ENCODE results near the gene EFCAB7. TPM values are rescaled to one million over a fixed set of nuclear protein-coding genes. Genes with fewer than 3 reads are reported as not detected.

EFCAB7 gene
- total RNA-seq, 2 donors from 2014 or later, result 9.8 to 11.6 TPM

DNA sequence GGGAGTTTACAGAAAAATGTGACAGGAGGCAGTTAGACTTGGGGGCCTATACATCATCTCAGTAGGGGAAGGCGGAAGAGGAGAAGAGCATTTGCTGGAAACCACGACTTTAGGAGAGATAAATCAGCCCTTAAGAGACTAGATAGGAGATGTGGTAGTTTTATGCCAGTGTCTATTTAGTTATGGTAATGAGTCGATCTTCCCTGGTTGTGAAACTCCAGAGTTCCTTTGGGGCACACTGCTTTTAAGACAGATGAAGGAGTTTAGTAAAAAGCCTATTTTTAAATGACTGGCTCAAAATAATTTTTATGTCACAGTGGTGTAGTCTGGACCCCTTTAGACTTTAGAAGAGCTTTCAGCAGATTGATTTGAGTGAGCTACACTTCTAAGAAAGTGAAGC, 77.7 kb downstream of the EFCAB7 start:
- TF ChIP-seq POLR2A (IDR thresholded peaks at IDR 0.05), result no peak
- no peak for TF ChIP-seq POLR2AphosphoS5 (IDR thresholded peaks at IDR 0.05)
- TF ChIP-seq, protein P1, sequence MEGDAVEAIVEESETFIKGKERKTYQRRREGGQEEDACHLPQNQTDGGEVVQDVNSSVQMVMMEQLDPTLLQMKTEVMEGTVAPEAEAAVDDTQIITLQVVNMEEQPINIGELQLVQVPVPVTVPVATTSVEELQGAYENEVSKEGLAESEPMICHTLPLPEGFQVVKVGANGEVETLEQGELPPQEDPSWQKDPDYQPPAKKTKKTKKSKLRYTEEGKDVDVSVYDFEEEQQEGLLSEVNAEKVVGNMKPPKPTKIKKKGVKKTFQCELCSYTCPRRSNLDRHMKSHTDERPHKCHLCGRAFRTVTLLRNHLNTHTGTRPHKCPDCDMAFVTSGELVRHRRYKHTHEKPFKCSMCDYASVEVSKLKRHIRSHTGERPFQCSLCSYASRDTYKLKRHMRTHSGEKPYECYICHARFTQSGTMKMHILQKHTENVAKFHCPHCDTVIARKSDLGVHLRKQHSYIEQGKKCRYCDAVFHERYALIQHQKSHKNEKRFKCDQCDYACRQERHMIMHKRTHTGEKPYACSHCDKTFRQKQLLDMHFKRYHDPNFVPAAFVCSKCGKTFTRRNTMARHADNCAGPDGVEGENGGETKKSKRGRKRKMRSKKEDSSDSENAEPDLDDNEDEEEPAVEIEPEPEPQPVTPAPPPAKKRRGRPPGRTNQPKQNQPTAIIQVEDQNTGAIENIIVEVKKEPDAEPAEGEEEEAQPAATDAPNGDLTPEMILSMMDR (IDR thresholded peaks at IDR 0.05), result no peak

DNA sequence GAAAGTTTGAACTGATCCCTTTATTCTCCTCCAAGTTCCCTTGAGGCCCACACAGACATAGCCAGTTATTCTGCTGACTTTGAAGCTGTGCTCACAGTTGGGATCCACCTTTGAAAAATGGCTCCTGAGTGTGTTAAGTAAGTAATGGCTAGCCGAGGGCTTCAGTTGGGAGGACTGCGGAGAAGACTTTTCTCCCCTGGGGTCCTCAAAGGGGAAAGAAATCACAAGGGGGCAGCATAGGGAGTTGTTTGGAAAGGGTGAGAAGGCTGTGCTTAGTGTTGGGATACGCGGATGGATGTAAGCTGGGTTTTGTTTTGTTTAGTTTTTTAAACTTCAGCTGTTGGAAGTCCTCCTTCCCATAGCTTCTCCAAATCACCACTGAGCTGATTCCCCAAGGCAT, 78.1 kb downstream of the EFCAB7 start:
- Histone ChIP-seq H3K4me1 (replicated peaks) (no peaks in the 10 kb centered on the region), H3K9me3 (no peaks in the 10 kb centered on the region), H3K4me3 (no peak overlapping the region), H3K27ac (no peak overlapping the region), H3K27me3 (replicated peaks; ENCODE audit: insufficient read depth) (no peaks in the 10 kb centered on the region), H3K36me3 (no peaks in the 10 kb centered on the region)
- TF ChIP-seq, protein P1 (IDR thresholded peaks at IDR 0.05), result no peak
- TF ChIP-seq POLR2A (IDR thresholded peaks at IDR 0.05) (no peak), POLR2AphosphoS5 (IDR thresholded peaks at IDR 0.05) (no peak)
- intact Hi-C loops (cut with DNase I), result no loop called here
- WGBS, result 84% methylated on average over 4 of the region's 4 CpGs
- no peak for DNase-seq (ENCODE audit: low spot score)

More for the DNA sequence above, 77.7 kb downstream of the EFCAB7 start:
- Histone ChIP-seq H3K27ac (no peak overlapping the region), H3K36me3 (no peaks in the 10 kb centered on the region), H3K4me1 (replicated peaks) (no peaks in the 10 kb centered on the region), H3K9me3 (no peaks in the 10 kb centered on the region), H3K4me3 (no peak overlapping the region), H3K27me3 (replicated peaks; ENCODE audit: insufficient read depth) (no peaks in the 10 kb centered on the region)
- 81% methylated on average over 3 of the region's 3 CpGs for WGBS
- intact Hi-C loops (cut with DNase I), result no loop called here
- DNase-seq (ENCODE audit: low spot score), result no peak

DNA sequence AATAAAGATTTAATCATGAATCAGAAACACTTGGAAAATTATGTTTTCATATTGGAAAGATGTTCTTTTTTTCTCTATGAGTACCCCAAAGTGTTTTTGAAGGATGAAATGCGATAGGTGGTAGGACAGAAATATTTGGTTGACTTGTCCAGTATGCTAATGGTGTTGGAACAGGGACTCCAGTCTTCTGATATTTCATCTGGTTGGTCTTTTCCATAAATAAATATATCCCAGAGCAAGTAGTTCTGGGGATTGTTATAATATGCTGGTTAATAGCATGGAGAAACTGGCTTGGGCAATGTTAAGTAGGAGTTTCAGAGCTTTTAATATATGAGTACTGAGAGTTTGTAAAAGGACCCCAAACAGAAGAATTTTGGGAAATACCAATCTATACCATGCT, 78.6 kb downstream of the EFCAB7 start:
- H3K36me3 ChIP-seq, result no peaks in the 10 kb centered on the region
- H3K9me3 ChIP-seq, result no peaks in the 10 kb centered on the region
- H3K27ac ChIP-seq, result no peak overlapping the region
- TF ChIP-seq, protein P1 (IDR thresholded peaks at IDR 0.05), result no peak
- no peak for TF ChIP-seq POLR2AphosphoS5 (IDR thresholded peaks at IDR 0.05)
- TF ChIP-seq POLR2A (IDR thresholded peaks at IDR 0.05), result no peak
- no peak for DNase-seq (ENCODE audit: low spot score)
- intact Hi-C loops (cut with DNase I), result no loop called here
- H3K4me1 ChIP-seq (replicated peaks), result no peaks in the 10 kb centered on the region
- H3K27me3 ChIP-seq (replicated peaks; ENCODE audit: insufficient read depth), result no peaks in the 10 kb centered on the region
- H3K4me3 ChIP-seq, result no peak overlapping the region
- 87% methylated on average over 1 of the region's 1 CpG for WGBS

DNA sequence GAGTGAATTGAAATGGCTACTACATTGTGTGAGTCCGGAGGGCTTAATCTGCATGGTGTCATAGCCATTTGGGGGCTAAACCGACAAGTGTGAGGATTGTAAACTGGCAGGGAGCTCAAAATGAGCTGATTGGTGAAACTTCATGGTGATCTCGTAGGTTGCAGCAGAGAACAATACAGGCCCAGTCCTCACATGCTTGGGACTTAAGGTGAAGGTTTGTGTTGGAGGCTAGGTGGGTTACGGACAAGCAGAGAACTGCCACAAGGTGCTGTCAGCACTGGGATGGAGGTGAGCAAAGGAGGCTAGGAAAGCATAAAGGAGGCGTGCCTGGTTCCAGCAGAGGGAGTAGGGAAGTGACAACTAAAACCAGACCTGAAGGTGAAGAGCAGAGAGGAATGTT, 79.3 kb downstream of the EFCAB7 start:
- intact Hi-C loops (cut with DNase I), result no loop called here
- Histone ChIP-seq H3K27ac (no peak overlapping the region), H3K9me3 (no peaks in the 10 kb centered on the region), H3K4me3 (no peak overlapping the region), H3K4me1 (replicated peaks) (no peaks in the 10 kb centered on the region), H3K27me3 (replicated peaks; ENCODE audit: insufficient read depth) (no peaks in the 10 kb centered on the region), H3K36me3 (no peaks in the 10 kb centered on the region)
- 86% methylated on average over 5 of the region's 5 CpGs for WGBS
- DNase-seq (ENCODE audit: low spot score), result no peak
- no peak for TF ChIP-seq POLR2AphosphoS5 (IDR thresholded peaks at IDR 0.05)
- no peak for TF ChIP-seq POLR2A (IDR thresholded peaks at IDR 0.05)
- TF ChIP-seq, protein P1 (IDR thresholded peaks at IDR 0.05), result no peak

DNA sequence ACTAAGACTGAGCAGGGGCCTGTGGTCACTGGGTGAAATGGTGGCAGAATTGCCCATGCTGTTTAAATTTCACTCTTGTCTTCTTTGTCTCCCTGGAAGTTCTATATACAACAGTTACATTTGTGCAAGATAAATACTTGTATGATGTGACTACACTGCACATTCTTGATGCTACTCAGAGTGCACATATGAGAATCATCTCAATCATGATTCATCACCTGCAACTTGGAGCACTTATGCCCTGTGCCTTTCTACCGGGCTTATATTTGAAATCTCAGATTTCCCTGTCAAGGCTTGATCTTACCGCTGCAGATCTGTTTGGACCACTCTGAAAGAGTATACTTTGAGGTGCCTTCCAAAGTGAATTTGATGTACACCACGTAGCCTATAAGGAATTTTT, 80.5 kb downstream of the EFCAB7 start:
- no peaks in the 10 kb centered on the region for H3K36me3 ChIP-seq
- no peak for DNase-seq (ENCODE audit: low spot score)
- H3K27me3 ChIP-seq (replicated peaks; ENCODE audit: insufficient read depth), result no peaks in the 10 kb centered on the region
- TF ChIP-seq POLR2A (IDR thresholded peaks at IDR 0.05) (no peak), POLR2AphosphoS5 (IDR thresholded peaks at IDR 0.05) (no peak)
- TF ChIP-seq, protein P1 (IDR thresholded peaks at IDR 0.05), result no peak
- no peak overlapping the region for H3K27ac ChIP-seq
- H3K4me3 ChIP-seq, result no peak overlapping the region
- WGBS, result 92% methylated on average over 3 of the region's 3 CpGs
- H3K4me1 ChIP-seq (replicated peaks), result no peaks in the 10 kb centered on the region
- intact Hi-C loops (cut with DNase I), result no loop called here
- no peaks in the 10 kb centered on the region for H3K9me3 ChIP-seq
